Upper lobe of left lung (tissue), 4 donors: ENCODE results near the gene HNRNPAB.
"Not testable (repeated sequence)": the region's sequence is repeated elsewhere in the genome, so short reads cannot be mapped to it uniquely, and the experiment has no call there.

ENCODE experiments used
- CTCF ChIP-seq, 6 experiments: fragments of 450-650 bp in 4 of 6; fragments of 200-600 bp in 2 of 6; sonication (generic) in 2 of 6; IDR thresholded peaks; one replicate each; pipeline ENCODE4 v1.5.1; 2016 to 2019; ENCODE audit warnings: antibody characterized with exemption in 6 of 6
- EP300 ChIP-seq, 4 donors: sonication (generic); formaldehyde crosslinking; IDR thresholded peaks; one replicate each; pipeline ENCODE4 v1.5.1; 2017; ENCODE audit warnings: antibody characterized with exemption in 4 of 4, control low read depth in 2 of 4
- POLR2A ChIP-seq, 4 donors: fragments of 450-650 bp; IDR thresholded peaks; one replicate each; pipeline ENCODE4 v1.5.1; 2016 to 2017; ENCODE audit warnings: antibody characterized with exemption in 4 of 4, mild to moderate bottlenecking in 2 of 4
- POLR2AphosphoS5 ChIP-seq, 2 donors: sonication (generic); formaldehyde crosslinking; IDR thresholded peaks; one replicate each; pipeline ENCODE4 v1.5.1; 2017; ENCODE audit warnings: antibody characterized with exemption in 2 of 2

GRCh38 chr5:178198151-178198550, 6.2 kb upstream of the HNRNPAB start:
- not testable (repeated sequence) for TF ChIP-seq CTCF, POLR2A, EP300, POLR2AphosphoS5 (IDR thresholded peaks at IDR 0.05)
